Stimulated activated naive CD8-positive, alpha-beta T cell treated with anti-CD3 and anti-CD28 coated beads, Interleukin-15, amount 100 ng/mL, for 72 hours (primary cell): ENCODE results near the gene DCUN1D2.
A peak's percentile ranks its signal among the peaks of the same experiment; 100 is the strongest.

Experiments used
- ATAC-seq: fragments of 150-1000 bp; cut with Tn5 transposase; 2 replicates; pipeline ENCODE4 v1.10.0; 2021; ENCODE audit warnings: mild to moderate bottlenecking, moderate library complexity
- DNase-seq, 2 donors: peaks; one replicate each; pipeline ENCODE4 v3.0.0; 2021 to 2022
- H3K27ac Mint-ChIP-seq, 2 donors: one replicate each; pipeline ENCODE4 v1.8.0; 2022; ENCODE audit warnings: mild to moderate bottlenecking in 2 of 2, mixed read lengths in 2 of 2, moderate library complexity in 2 of 2
- H3K27me3 Mint-ChIP-seq: one replicate; pipeline ENCODE4 v1.8.0; 2022; ENCODE audit warnings: mixed read lengths
- H3K4me1 Mint-ChIP-seq: one replicate; pipeline ENCODE4 v1.8.0; 2022; ENCODE audit warnings: mild to moderate bottlenecking, mixed read lengths
- H3K4me3 Mint-ChIP-seq, 2 donors: one replicate each; pipeline ENCODE4 v1.8.0; 2022; ENCODE audit warnings: mild to moderate bottlenecking in 2 of 2, mixed read lengths in 2 of 2, moderate library complexity in 1 of 2
- H3K9me3 Mint-ChIP-seq, 2 donors: one replicate each; pipeline ENCODE4 v1.8.0; 2022; ENCODE audit warnings: mixed read lengths in 2 of 2

DCUN1D2 gene

DNA sequence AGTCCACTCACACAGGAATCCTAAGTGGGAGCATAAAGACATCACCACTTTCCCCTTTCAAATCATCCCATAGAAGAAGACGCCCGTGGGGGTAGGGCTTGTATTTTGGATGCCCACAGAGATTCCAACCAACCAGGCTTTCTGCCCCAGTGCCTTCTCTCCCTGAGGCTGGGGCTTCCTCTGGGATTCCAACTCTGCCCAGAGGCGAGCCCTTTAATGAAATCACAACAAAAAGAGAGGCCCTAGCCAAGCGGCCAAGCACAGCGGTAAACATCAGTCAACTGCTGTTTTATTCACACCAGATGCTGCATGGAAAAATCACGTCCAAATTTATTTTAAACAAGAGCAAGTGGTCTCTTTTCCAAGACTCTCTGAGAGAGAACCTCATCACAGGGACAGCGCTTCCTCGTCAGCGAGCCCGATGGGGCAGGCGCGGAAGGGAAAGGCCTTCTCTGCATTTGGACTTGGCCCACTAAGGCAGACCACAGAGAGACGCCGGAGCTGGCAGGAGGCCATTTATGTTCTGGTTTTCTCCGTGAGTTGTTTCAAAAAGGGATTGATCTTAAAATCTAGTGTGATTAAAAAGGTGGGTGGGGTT is 68.7 kb downstream of the DCUN1D2 start:
- no peak for DNase-seq
- no peak overlapping the region for H3K27ac Mint-ChIP-seq
- no peaks in the 10 kb centered on the region for H3K9me3 Mint-ChIP-seq
- no peak for ATAC-seq
- no peaks in the 10 kb centered on the region for H3K4me1 Mint-ChIP-seq
- H3K27me3 Mint-ChIP-seq, result peaks cover 15% of the 10 kb centered on the region
- H3K4me3 Mint-ChIP-seq, result no peak overlapping the region

DNA sequence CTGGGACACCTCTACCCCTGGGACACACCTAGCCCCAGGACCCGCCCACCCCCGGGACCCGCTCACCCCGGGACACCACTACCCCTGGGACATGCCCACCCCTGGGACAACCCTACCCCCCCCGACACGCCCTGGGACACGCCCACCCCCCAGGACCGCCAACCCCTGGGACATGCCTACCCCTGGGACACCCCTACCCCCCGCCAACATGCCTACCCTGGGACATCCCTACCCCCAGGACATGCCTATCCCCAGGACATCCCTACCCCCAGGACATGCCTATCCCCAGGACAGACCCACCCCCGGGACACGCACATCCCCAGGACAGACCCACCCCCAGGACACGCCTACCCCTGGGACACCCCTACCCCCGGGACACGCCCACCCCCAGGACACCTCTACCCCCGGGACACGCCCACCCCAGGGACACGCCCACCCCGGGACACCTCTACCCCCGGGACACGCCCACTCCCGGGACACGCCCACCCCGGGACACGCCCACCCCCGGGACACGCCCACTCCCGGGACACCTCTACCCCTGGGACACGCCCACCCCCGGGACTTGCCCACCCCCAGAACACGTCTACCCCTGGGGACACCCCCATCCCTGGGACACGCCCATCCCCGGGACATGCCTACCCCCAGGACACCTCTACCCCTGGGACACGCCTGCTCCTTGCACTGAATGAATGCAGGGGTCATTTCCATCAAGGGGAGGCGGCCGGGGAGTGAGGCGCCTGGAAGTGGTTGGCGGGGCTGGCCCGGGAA is 69.5 kb downstream of the DCUN1D2 start:
- ATAC-seq, result peak; percentile 69
- no peak for DNase-seq
- peaks cover 21% of the 10 kb centered on the region for H3K27me3 Mint-ChIP-seq
- no peak overlapping the region for H3K4me3 Mint-ChIP-seq
- no peaks in the 10 kb centered on the region for H3K4me1 Mint-ChIP-seq
- no peaks in the 10 kb centered on the region for H3K9me3 Mint-ChIP-seq
- H3K27ac Mint-ChIP-seq, result no peak overlapping the region

DNA sequence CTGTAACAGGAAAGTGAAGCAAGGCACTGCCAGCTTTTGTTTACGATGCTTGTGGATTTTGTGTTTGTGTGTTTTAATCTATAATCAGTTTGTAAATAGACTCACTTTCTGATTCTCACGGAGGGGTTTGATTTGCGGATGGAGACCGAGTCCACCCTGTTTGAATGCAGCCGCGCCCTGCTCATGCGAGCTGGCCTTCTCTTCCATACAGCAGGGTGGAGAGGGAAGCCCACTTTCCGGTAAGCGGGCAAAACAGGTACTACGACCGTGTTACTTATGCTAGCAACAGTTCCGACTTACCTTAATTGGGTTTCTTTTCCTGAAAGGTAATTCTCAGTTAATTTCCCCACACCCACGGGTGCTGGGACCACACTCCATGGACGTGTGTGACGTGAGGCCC is 70.3 kb downstream of the DCUN1D2 start:
- Mint-ChIP-seq H3K4me1 (no peaks in the 10 kb centered on the region), H3K4me3 (no peak overlapping the region), H3K9me3 (no peaks in the 10 kb centered on the region), H3K27me3 (peaks cover 21% of the 10 kb centered on the region), H3K27ac (no peak overlapping the region)
- ATAC-seq (no peak), DNase-seq (no peak)

DNA sequence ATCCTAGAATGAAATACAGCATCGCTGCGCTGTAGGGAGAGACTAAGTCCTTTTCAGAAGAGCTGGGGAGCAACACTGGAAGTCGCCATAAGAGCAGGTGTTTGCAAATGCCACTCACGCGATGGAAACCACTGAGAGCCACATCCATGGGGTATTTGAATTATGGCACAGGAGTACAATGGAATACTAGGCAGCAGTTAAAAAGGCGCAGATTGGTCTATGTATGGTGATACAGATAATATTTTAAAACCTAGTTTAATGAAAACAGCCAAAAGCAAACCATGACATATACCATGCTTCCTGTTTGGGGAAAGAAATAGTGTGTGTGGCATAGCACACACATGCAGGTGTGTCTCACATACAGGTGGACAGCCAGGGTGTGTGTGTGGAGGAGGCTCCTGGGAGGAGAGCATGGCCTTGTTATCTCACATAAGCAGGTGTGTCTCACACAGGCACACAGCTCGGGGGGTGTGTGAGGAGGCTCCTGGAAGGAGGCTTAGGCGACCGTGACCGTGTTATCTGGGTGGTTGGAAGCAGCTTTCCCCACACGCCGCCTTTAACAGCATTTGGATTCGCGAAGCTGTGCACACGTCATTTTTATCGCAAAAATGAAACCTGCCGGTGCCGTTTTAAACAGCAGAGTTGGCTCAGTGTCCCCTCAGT is 70.8 kb downstream of the DCUN1D2 start:
- H3K4me3 Mint-ChIP-seq, result no peak overlapping the region
- no peak overlapping the region for H3K27ac Mint-ChIP-seq
- H3K9me3 Mint-ChIP-seq, result no peaks in the 10 kb centered on the region
- DNase-seq (no peak), ATAC-seq (no peak)
- H3K4me1 Mint-ChIP-seq, result no peaks in the 10 kb centered on the region
- peaks cover 21% of the 10 kb centered on the region for H3K27me3 Mint-ChIP-seq

DNA sequence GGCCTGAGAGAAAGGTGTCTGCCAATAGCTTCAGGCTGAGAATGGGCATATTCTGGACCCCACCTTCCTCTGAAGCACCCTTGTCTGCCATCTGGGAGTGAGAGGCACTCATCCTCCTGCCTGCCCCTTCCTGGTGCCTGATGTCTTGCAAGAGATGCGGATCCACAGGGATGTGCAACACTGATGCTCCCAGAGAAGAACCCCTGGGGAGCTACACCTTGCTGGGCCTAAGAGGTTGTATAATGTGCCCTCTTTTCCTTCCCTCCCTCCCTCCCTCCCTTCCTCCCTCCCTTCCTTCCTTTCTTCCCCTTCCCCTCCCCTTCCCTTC is 71.8 kb downstream of the DCUN1D2 start:
- no peaks in the 10 kb centered on the region for H3K4me1 Mint-ChIP-seq
- no peak overlapping the region for H3K4me3 Mint-ChIP-seq
- DNase-seq, result no peak
- H3K27me3 Mint-ChIP-seq, result peaks cover 21% of the 10 kb centered on the region
- no peak overlapping the region for H3K27ac Mint-ChIP-seq
- no peaks in the 10 kb centered on the region for H3K9me3 Mint-ChIP-seq
- no peak for ATAC-seq

DNA sequence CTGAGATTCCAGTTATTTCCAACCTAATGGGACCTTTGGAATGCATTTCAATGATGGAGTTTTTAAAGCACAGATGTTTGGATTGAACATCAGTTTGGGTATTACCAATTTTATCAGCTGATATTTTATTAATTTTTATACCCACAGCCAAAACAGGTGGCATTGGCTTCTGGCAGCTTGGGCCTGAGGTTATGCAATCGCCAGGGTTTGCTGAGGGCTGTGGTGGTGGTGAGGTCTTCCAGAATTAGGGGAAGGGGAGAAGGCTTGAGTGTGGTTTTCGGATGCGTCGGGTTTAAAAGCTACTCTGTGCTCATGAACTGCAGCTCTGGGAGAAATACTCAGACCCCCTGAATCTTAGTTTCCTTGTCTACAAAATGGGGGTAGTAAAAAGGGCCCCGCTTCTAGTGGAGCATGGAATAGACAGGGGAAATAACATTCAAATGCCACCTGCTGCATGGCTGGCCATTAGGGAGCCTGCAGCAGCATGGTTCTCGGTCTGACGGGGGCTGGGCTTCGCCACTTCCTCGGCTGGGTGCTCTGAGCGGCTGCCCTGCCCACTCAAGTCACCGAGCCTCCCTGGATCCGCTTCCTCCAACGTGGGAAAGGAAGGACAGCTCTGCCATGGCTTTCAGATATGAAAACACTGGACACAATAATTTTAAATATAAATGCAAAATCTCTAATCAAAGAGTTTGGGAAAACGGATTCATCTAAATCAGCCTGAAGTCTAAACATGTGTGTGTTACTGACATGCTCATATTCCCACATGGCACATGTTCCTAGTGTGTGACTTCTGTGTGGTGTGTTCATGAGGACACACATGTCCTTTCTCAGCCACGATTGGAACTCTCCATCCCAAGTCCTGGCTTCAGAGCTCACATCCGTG is 72.4 kb downstream of the DCUN1D2 start:
- Mint-ChIP-seq H3K27ac (no peak overlapping the region), H3K9me3 (peaks cover 0 to 4% of the 10 kb centered on the region in 2 donors)
- ATAC-seq, result no peak

DNA sequence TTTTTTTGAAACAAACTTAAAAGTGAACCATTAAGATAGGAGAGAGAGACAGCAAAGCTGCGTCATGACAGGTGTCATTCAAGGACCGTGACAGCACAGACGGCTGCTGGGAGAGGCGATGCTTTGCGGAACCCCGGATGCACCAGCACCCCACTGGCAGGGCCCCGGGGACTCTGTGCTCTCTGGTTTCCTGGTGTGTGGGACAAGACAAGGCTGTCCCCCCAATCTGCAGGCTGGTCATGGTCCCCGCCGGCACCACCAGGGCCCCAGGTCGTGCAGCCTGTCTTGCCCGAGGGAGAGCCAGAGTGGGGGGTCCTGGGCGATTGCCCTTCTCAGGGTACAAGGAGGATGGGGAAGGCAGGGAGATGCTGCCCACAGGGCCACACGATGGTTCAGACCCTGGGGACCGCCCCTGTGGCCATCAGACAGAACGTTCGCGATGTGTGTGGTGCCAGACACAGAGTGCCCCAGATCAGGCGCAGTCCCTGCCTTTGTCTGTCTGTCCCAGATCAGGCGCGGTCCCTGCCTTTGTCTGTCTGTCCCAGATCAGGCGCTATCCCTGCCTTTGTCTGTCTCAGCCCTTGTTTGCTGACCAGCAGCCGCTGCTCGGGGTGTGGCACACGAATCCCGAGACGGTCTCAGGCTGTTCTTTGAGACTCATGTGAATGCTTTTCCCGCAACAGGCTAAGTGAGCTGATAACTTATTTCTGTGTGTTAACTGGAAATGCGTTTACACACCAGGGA is 73.3 kb downstream of the DCUN1D2 start:
- no peak overlapping the region for H3K27ac Mint-ChIP-seq
- H3K9me3 Mint-ChIP-seq, result peaks cover 0 to 7% of the 10 kb centered on the region in 2 donors
- DNase-seq (no peak), ATAC-seq (no peak)
- H3K27me3 Mint-ChIP-seq, result peaks cover 21% of the 10 kb centered on the region
- H3K4me1 Mint-ChIP-seq, result no peaks in the 10 kb centered on the region
- no peak overlapping the region for H3K4me3 Mint-ChIP-seq

More for the DNA sequence above, 72.4 kb downstream of the DCUN1D2 start:
- Mint-ChIP-seq H3K27me3 (peaks cover 21% of the 10 kb centered on the region), H3K4me3 (no peak overlapping the region), H3K4me1 (no peaks in the 10 kb centered on the region)
- DNase-seq, result no peak

DNA sequence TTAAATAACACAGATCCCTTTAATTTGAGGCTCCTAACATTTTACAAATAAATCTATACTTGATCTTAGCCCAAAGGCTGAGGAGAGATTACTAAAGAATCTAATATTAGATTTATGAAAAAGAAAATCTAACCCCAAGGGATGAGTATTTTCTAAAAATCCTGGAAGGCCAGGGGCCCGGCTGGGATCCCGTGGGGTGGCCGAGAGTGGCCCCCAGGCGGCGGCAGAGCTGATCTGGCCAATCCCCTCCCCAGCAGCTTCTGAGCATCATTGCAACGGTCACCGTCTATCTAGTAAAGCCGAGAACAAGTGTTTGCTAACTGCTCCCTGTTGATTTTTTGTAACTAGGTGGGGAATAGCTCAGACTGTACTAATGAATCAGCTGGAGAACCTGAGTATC is 74.7 kb downstream of the DCUN1D2 start:
- ATAC-seq (no peak), DNase-seq (no peak)
- H3K9me3 Mint-ChIP-seq, result peaks cover 0 to 7% of the 10 kb centered on the region in 2 donors
- H3K27me3 Mint-ChIP-seq, result peaks cover 21% of the 10 kb centered on the region
- H3K4me1 Mint-ChIP-seq, result no peaks in the 10 kb centered on the region
- no peak overlapping the region for H3K4me3 Mint-ChIP-seq
- no peak overlapping the region for H3K27ac Mint-ChIP-seq

DNA sequence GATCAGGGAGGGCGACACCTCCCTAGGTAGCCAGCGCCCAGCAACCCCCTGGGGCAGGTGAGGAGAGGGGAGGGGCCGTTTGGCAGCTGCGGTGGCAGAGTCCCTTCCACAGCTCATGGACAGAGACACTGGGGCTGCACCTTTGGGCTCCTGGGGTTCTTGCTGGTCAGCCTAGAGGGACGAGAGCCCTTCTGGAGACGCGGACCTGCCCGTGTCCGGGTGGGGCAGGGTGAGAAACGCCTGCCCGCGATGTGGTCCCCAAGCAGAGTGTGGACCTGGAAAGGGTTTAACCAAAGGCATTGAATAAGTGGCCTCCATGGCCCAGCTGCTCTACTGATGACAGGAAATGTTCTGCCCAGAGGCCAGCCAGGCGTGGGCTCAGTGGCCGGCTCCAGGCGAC is 75.5 kb downstream of the DCUN1D2 start:
- no peak overlapping the region for H3K27ac Mint-ChIP-seq
- H3K27me3 Mint-ChIP-seq, result peaks cover 21% of the 10 kb centered on the region
- peaks cover 0 to 7% of the 10 kb centered on the region in 2 donors for H3K9me3 Mint-ChIP-seq
- no peaks in the 10 kb centered on the region for H3K4me1 Mint-ChIP-seq
- DNase-seq (no peak), ATAC-seq (no peak)
- no peak overlapping the region for H3K4me3 Mint-ChIP-seq

DNA sequence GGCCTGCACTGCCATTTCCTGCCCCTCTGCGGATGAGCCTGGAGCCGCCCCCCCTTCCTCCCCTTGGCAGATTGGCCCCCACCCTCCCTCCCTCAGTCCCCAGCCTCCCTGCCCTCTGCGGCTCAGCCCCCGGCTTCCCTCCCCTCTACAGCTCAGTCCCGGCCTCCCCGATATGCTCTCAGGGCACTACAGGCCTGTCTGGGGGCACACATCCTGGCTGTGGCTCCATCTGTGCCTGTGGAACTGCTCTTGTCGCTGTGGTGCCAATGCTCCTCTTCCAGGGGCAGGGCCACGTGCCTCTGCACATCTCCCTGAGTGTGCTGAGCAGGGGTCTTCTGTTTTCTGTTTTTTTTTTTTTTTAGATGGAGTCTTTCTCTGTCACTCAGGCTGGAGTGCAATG is 76.2 kb downstream of the DCUN1D2 start:
- ATAC-seq, result no peak
- no peak overlapping the region for H3K4me3 Mint-ChIP-seq
- H3K4me1 Mint-ChIP-seq, result no peaks in the 10 kb centered on the region
- H3K27me3 Mint-ChIP-seq, result peaks cover 19% of the 10 kb centered on the region
- no peak for DNase-seq
- peaks cover 0 to 7% of the 10 kb centered on the region in 2 donors for H3K9me3 Mint-ChIP-seq
- peak overlapping the region; percentile 52 to 71 for H3K27ac Mint-ChIP-seq

DNA sequence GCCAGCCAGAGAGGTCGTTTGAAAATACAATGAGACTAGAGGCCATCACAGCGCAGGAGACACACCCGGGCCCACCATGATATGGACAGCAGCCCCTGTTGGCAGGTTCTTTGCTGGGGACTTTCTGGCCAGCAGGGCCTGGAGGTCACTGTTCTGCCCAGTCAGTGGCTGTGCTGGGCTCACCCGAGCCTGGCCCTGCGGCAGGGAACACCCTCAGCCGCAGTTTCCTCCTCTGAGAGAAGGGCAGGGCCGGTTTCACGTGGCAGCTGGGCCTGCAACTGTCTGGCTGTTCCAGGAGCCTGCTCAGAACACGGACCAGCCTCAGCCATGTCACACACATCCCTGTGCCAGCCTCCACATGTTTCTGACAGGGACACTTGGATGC is 76.6 kb downstream of the DCUN1D2 start:
- no peak for DNase-seq
- peaks cover 0 to 7% of the 10 kb centered on the region in 2 donors for H3K9me3 Mint-ChIP-seq
- no peak for ATAC-seq

DNA sequence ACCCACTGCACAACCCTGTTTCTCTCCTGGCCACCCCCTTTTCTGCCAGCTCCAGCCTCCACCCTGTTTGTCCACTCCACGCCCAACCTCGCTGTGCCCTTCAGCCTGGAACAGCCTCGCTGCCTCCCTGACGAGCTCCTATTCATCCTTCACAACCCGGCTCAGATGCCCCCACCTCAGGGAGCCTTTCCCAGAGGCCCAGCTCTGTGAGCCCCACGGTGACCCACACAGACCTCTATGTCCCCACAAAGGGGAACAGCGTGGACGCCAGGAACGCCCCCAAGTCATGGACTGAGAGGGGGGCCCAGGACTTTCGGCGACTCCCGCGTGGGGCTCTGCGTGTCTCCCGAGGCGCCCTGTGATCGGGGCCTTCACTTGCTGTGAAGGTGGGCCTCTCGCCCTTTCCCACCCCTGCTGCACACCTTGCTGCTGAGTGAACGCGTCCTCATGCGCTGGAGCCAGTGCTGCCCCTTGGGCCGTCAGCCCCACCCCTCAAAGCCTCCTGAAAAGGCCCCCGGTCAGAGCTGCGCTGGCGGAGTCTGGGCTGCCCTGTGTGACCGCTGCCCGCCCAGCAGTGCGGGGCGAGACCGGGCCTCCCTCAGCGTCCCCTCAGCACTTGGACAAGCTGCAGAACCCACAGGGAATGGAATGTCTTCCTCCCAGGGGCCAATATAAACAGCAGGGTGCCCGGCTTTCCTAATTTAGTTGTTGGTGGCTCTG is 77.2 kb downstream of the DCUN1D2 start:
- peak overlapping the region in 1 of 2 donors; percentile 44 for H3K27ac Mint-ChIP-seq
- H3K9me3 Mint-ChIP-seq, result peaks cover 0 to 7% of the 10 kb centered on the region in 2 donors
- DNase-seq (no peak), ATAC-seq (no peak)
- no peaks in the 10 kb centered on the region for H3K4me1 Mint-ChIP-seq
- no peak overlapping the region for H3K4me3 Mint-ChIP-seq
- H3K27me3 Mint-ChIP-seq, result peaks cover 11% of the 10 kb centered on the region

More for the DNA sequence above, 76.6 kb downstream of the DCUN1D2 start:
- Mint-ChIP-seq H3K4me3 (no peak overlapping the region), H3K27ac (peak overlapping the region in 1 of 2 donors; percentile 44), H3K27me3 (peaks cover 15% of the 10 kb centered on the region), H3K4me1 (no peaks in the 10 kb centered on the region)

DNA sequence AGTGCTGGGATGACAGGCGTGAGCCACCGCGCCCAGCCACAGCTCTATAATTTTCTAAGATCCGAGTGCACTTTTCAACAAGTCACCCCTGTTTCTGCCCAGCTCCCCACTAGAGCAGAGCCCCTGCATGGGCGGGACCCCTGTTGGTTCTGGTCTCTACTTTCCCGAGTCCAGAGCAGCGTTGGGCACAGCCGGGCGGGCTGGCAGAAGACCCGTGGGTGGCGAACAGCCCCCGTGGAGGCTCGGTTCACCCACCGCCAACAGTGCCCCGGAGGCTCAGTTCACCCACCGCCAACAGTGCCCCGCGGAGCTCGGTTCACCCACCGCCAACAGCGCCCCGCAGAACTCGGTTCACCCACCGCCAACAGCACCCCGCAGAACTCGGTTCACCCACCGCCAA is 78.1 kb downstream of the DCUN1D2 start:
- no peak for ATAC-seq
- H3K4me3 Mint-ChIP-seq, result no peak overlapping the region
- peaks cover 0 to 7% of the 10 kb centered on the region in 2 donors for H3K9me3 Mint-ChIP-seq
- H3K4me1 Mint-ChIP-seq, result no peaks in the 10 kb centered on the region
- H3K27ac Mint-ChIP-seq, result no peak overlapping the region
- peaks cover 15% of the 10 kb centered on the region for H3K27me3 Mint-ChIP-seq
- DNase-seq, result no peak

DNA sequence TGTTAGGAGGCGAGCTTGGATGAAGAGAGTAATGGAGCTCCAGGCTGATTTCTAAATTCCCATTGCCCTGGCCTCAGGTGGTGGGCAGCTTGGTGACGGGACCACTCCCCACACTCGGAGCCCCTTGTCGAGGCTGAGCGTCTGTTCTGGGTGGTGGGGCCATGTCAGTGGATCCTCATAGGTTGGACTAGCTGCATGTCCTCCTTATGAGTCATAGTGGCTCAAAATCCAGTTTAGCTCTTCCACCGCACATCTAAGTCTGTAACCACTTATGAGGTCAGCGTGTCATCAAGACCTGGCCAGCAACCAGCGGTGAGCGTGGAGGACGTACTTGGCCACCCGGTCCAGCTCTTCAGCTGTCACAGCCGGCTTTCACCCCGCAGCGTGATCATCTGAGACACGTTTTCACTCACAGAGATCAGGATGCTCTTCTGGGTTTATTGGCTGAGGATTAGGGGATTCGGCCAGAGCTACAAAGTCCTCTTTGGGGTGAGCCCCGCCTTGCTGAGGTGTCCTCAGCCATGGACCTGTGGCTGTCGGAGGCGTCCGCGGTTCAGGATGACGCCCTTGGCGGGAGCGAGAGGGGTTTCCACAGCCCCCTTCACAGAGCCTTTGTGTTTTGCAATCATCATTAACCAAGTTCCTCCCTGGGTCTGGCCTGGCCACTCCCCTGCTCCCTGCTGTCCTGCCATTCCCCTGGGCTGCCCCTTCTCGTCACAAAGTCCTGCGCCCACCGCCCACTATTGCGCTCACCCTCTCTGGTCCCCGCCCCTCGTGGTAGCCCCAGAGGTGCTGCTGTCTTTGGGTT is 79.1 kb downstream of the DCUN1D2 start:
- Mint-ChIP-seq H3K4me3 (no peak overlapping the region), H3K27me3 (peaks cover 12% of the 10 kb centered on the region), H3K4me1 (no peaks in the 10 kb centered on the region), H3K27ac (no peak overlapping the region), H3K9me3 (peaks cover 0 to 7% of the 10 kb centered on the region in 2 donors)
- no peak for ATAC-seq
- DNase-seq, result no peak
